GM06990 (cell line): ENCODE results near the gene OR2A25.

Experiments
- DNase-seq: peaks from one replicate; pipeline ENCODE4 v3.0.0-alpha.2; 2011; ENCODE audit not compliant: insufficient read length; ENCODE audit errors: extremely low read depth
- H3K27me3 ChIP-seq: replicated peaks from 2 replicates; pipeline ENCODE4 v1.6.0; 2011; ENCODE audit warnings: low read length; ENCODE audit not compliant: control insufficient read depth, insufficient read depth
- H3K36me3 ChIP-seq: 2 replicates; pipeline ENCODE4 v1.5.1; 2011; ENCODE audit warnings: low read length; ENCODE audit not compliant: control insufficient read depth, insufficient read depth
- H3K4me3 ChIP-seq: replicated peaks from 2 replicates; pipeline ENCODE4 v1.5.1; 2011; ENCODE audit warnings: low read depth, mild to moderate bottlenecking, control low read depth, low read length
- TF ChIP-seq, protein P1 (sequence below): IDR thresholded peaks from 2 replicates; pipeline ENCODE4 v1.5.1; 2011; ENCODE audit warnings: low read length, control low read depth, mild to moderate bottlenecking, inconsistent platforms; ENCODE audit not compliant: insufficient read depth, poor library complexity, severe bottlenecking

Gene OR2A25

DNA sequence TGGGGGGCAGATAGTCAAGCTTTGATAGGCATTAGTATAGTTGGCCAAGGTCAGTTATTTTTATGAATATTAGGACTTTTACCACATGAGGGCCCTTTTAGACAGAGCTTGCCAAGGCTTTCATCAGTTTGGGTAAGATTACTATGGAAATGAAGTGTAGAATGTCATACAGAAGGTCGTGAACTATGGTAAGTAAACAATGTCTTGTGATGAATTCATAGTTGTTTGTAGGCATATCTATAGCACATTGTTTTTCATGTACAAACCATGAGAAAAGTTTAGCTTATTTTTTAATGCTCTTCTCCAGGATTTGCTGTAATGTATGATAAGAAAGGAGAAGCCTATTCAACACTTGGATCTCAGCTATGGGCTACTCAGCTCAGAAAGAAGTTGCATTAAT, 44.0 kb downstream of the OR2A25 start:
- TF ChIP-seq, protein P1, sequence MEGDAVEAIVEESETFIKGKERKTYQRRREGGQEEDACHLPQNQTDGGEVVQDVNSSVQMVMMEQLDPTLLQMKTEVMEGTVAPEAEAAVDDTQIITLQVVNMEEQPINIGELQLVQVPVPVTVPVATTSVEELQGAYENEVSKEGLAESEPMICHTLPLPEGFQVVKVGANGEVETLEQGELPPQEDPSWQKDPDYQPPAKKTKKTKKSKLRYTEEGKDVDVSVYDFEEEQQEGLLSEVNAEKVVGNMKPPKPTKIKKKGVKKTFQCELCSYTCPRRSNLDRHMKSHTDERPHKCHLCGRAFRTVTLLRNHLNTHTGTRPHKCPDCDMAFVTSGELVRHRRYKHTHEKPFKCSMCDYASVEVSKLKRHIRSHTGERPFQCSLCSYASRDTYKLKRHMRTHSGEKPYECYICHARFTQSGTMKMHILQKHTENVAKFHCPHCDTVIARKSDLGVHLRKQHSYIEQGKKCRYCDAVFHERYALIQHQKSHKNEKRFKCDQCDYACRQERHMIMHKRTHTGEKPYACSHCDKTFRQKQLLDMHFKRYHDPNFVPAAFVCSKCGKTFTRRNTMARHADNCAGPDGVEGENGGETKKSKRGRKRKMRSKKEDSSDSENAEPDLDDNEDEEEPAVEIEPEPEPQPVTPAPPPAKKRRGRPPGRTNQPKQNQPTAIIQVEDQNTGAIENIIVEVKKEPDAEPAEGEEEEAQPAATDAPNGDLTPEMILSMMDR, result no peak
- no peak overlapping the region for H3K4me3 ChIP-seq
- no peak for DNase-seq
- H3K36me3 ChIP-seq, result no peaks in the 10 kb centered on the region
- no peaks in the 10 kb centered on the region for H3K27me3 ChIP-seq

GRCh38 chr7:144118341-144118740, 48.7 kb downstream of the OR2A25 start:
- Histone ChIP-seq H3K27me3 (no peaks in the 10 kb centered on the region), H3K4me3 (no peak overlapping the region), H3K36me3 (no peaks in the 10 kb centered on the region)
- TF ChIP-seq, protein P1, result no peak
- no peak for DNase-seq

DNA sequence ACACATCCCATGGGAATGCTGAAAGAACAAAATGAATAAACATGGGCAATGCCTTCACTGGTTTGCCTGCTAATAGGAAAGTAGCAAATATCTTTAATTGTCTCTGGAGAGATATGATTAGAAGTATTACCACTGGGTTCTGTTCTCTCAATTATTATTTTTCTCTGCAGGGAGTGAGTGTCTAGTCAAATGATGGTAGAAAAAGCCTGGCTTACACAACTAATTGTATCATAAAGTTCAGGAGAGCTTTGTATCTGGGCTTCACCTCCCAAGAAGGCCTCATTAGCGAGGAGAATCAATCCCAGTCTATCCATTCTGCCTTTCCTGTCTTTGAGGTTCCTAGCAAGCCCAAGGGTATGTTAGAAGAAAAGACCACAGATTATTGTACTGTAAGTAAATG, 53.3 kb downstream of the OR2A25 start, which contains the start of gene OR2A14:
TSS of gene OR2A14 (plus strand) at position 301 of the 400 bp plus-strand sequence. CDS start 5,937 bp downstream, outside the sequence.
- Histone ChIP-seq H3K27me3 (no peaks in the 10 kb centered on the region), H3K36me3 (no peaks in the 10 kb centered on the region), H3K4me3 (no peak within 1 kb of the TSS)
- TF ChIP-seq, protein P1, result no peak
- no peak for DNase-seq
